WERI-Rb-1 (cell line): ENCODE results near the gene PLA2G4A.

Source experiments
- DNase-seq: peaks from one replicate; pipeline ENCODE4 v3.0.0-alpha.2; 2020
- H3K27ac ChIP-seq: fragments of 250-450 bp; sonication (Bioruptor Pico); 2 replicates; pipeline ENCODE4 v1.5.1; 2020; ENCODE audit warnings: mild to moderate bottlenecking, moderate library complexity
- H3K27me3 ChIP-seq: fragments of 250-450 bp; sonication (Bioruptor Pico); 2 replicates; pipeline ENCODE4 v1.5.1; 2021; ENCODE audit warnings: mild to moderate bottlenecking, low read depth, moderate library complexity; ENCODE audit not compliant: insufficient read depth, severe bottlenecking
- H3K36me3 ChIP-seq: fragments of 250-450 bp; sonication (Bioruptor Pico); 2 replicates; pipeline ENCODE4 v1.5.1; 2020; ENCODE audit warnings: mild to moderate bottlenecking, moderate library complexity
- H3K4me3 ChIP-seq: 2 replicates; pipeline ENCODE4 v1.5.1; 2011; ENCODE audit warnings: low read depth, mild to moderate bottlenecking, control low read depth, low read length
- H3K9me3 ChIP-seq: fragments of 250-450 bp; sonication (Bioruptor Pico); 2 replicates; pipeline ENCODE4 v1.5.1; 2021; ENCODE audit warnings: mild to moderate bottlenecking, moderate library complexity; ENCODE audit not compliant: severe bottlenecking
- CTCF ChIP-seq: IDR thresholded peaks from 2 replicates; pipeline ENCODE4 v1.5.1; 2011; ENCODE audit warnings: low read depth, mild to moderate bottlenecking, control low read depth, inconsistent platforms, low read length

The PLA2G4A gene

DNA sequence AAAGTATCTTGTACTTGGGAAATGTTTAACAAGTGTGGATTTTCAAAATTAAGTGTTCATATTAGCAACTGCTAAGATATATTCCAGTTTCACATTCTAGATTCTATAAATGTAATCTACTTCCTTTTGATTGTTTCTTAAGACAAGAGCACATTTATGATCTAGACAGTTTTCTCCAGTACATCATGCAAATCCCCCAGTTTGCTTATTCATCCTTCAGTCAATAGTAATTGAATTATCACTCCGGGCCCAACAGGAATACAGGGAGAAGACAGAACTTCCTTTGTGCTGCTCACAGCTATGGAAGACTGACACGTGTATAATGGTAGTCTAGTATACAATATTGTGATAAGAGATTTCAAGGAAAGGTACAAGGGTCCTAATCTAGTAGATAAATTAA is 14.5 kb downstream of the PLA2G4A start:
- H3K27ac ChIP-seq = no peak overlapping the region
- no peak overlapping the region for H3K4me3 ChIP-seq
- H3K27me3 ChIP-seq = no peaks in the 10 kb centered on the region
- DNase-seq = no peak
- H3K9me3 ChIP-seq = no peaks in the 10 kb centered on the region
- H3K36me3 ChIP-seq = no peaks in the 10 kb centered on the region
- no peak for TF ChIP-seq CTCF

DNA sequence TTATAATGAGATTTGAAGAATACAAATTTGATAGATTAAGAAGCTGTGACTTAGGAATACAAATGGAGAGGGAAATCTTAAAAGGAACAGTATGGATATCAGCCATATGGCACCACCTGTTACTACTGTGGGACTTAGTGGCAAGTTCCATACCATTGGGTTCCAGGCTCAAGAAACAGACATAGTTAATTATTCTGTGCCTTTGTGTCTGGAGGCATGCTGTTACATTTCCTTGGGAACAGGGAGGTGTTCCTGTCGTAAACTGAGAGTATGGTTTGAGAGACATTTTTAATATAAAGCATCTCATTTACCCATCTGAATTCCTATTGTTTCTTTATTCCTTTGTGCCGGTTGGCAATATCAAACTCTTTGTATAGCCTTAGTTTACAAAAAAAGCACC is 15.2 kb downstream of the PLA2G4A start:
- Histone ChIP-seq H3K4me3 (no peak overlapping the region), H3K27me3 (no peaks in the 10 kb centered on the region), H3K27ac (no peak overlapping the region), H3K36me3 (no peaks in the 10 kb centered on the region), H3K9me3 (no peaks in the 10 kb centered on the region)
- TF ChIP-seq CTCF = no peak
- DNase-seq = no peak

GRCh38 chr1:186845576-186846210 is 16.9 kb downstream of the PLA2G4A start:
- H3K27me3 ChIP-seq = no peaks in the 10 kb centered on the region
- DNase-seq = no peak
- no peaks in the 10 kb centered on the region for H3K9me3 ChIP-seq
- no peak for TF ChIP-seq CTCF
- no peak overlapping the region for H3K27ac ChIP-seq
- no peaks in the 10 kb centered on the region for H3K36me3 ChIP-seq
- no peak overlapping the region for H3K4me3 ChIP-seq

DNA sequence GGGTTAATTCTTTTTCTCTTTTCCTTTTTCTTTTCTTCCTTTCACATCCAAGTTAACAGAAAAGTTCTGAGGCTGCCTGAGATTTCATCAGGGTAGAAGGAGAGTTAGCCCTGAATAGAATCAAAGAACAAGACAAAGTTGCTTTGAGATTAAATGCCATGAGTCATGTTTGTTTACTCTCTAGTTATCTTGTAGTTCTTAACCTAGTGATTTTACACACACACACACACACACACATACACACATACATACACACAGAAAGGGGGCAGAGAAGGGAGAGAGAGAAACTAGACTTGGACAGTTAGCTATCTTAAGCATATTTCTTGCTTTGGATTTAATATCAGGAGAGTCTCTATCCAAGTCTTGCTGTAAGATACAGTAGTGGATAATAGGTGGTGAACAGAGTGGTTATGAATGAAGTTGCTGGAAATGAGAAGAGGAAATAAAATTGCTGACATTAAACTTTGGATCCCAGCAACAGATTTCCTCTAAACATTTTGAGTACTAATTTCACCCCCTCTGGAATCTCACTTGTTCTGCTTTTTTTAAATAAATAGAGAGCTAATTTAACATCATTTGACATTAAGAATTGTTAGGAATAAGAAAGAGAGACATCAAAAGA is 19.9 kb downstream of the PLA2G4A start:
- Histone ChIP-seq H3K4me3 (no peak overlapping the region), H3K27me3 (no peaks in the 10 kb centered on the region), H3K9me3 (no peaks in the 10 kb centered on the region), H3K36me3 (no peaks in the 10 kb centered on the region), H3K27ac (no peak overlapping the region)
- TF ChIP-seq CTCF = no peak
- DNase-seq = no peak

DNA sequence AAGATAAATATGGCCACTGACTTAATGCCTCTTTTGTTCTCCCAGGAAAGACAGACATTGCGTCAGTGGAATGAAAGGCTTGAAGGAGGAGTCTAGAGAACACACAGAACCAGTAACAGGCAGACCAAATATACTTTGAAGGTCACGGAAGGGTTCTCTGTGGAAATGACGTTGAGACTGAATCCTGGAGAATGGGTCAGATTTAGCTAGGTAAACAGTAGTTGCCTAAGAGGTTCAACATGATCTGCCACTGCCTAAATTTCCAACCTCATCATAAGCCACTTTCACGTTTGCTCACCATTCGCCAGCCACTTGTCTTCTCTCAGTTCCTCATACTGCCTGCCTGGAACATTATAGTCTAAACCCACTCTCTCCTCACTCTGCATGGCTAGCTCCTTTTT is 20.5 kb downstream of the PLA2G4A start:
- H3K9me3 ChIP-seq = no peaks in the 10 kb centered on the region
- no peaks in the 10 kb centered on the region for H3K27me3 ChIP-seq
- DNase-seq = no peak
- no peaks in the 10 kb centered on the region for H3K36me3 ChIP-seq
- no peak overlapping the region for H3K27ac ChIP-seq
- no peak for TF ChIP-seq CTCF
- no peak overlapping the region for H3K4me3 ChIP-seq

- no peaks in the 10 kb centered on the region for H3K36me3 ChIP-seq
- no peaks in the 10 kb centered on the region for H3K9me3 ChIP-seq
- H3K27ac ChIP-seq = no peak overlapping the region
- H3K4me3 ChIP-seq = no peak overlapping the region
- H3K27me3 ChIP-seq = no peaks in the 10 kb centered on the region
- no peak for DNase-seq
- no peak for TF ChIP-seq CTCF
Measured at GRCh38 chr1:186849826-186850225, 21.1 kb downstream of the PLA2G4A start.
